Breast epithelium (tissue), 4 donors: ENCODE results near the gene SFXN5. TPM values are rescaled to one million over a fixed set of nuclear protein-coding genes. Genes with fewer than 3 reads are reported as not detected.

Experiments
- DNase-seq, 2 donors: peaks; one replicate each; pipeline ENCODE4 v3.0.0-alpha.2; 2019; ENCODE audit warnings: low spot score in 2 of 2
- H3K27ac ChIP-seq, 2 donors: fragments of 200-600 bp; sonication (generic) in 1 of 2; one replicate each; pipeline ENCODE4 v1.5.1; 2016 to 2019; ENCODE audit warnings: mild to moderate bottlenecking in 1 of 2
- H3K27me3 ChIP-seq, 2 donors: fragments of 200-600 bp; sonication (generic) in 1 of 2; one replicate each; pipeline versions ENCODE4 v1.5.1 to v1.6.0; 2017 to 2019; ENCODE audit warnings: control low read depth in 1 of 2, mild to moderate bottlenecking in 1 of 2
- H3K36me3 ChIP-seq: fragments of 200-600 bp; one replicate; pipeline ENCODE4 v1.5.1; 2019
- H3K4me1 ChIP-seq, 2 donors: fragments of 200-600 bp; sonication (generic); one replicate each; pipeline ENCODE4 v1.5.1; 2016 to 2019; ENCODE audit warnings: control low read depth in 1 of 2
- H3K4me3 ChIP-seq, 3 donors: fragments of 200-600 bp; sonication (generic); 1 replicate in 2 of 3; 2 replicates in 1 of 3; pipeline ENCODE4 v1.5.1; 2016 to 2019; ENCODE audit warnings: mild to moderate bottlenecking in 3 of 3, moderate library complexity in 2 of 3
- H3K9me3 ChIP-seq, 2 donors: fragments of 200-600 bp; sonication (generic) in 1 of 2; one replicate each; pipeline ENCODE4 v1.5.1; 2016 to 2019; ENCODE audit warnings: control low read depth in 1 of 2
- POLR2A ChIP-seq: fragments of 450-650 bp; IDR thresholded peaks from one replicate; pipeline ENCODE4 v1.6.1; 2016; ENCODE audit warnings: antibody characterized with exemption, mild to moderate bottlenecking, moderate library complexity
- POLR2AphosphoS5 ChIP-seq, 3 donors: sonication (generic); formaldehyde crosslinking; IDR thresholded peaks; one replicate each; pipeline ENCODE4 v1.6.1; 2017; ENCODE audit warnings: antibody characterized with exemption in 3 of 3
- intact Hi-C: fragments of 100-400 bp; cut with DNase I; formaldehyde crosslinking; loops from one replicate; pipeline ENCODE4 v1.15.1; 2023; ENCODE audit warnings: low total_unique reads
- total RNA-seq, 3 donors: library from RNA; depleted of rRNA; stranded (reverse); fragments of >200 nt; gene quantifications; one replicate each; pipeline ENCODE4 v1.1.0, GENCODE V29; 2016
- TF ChIP-seq, protein P1 (sequence below), 3 donors: fragments of 450-650 bp; IDR thresholded peaks; one replicate each; pipeline ENCODE4 v1.5.1; 2016 to 2017; ENCODE audit warnings: antibody characterized with exemption in 3 of 3, mild to moderate bottlenecking in 3 of 3, moderate library complexity in 3 of 3

Gene SFXN5
- total RNA-seq, 3 donors from 2014 or later, result 6.7 to 19.6 (median 12.8) TPM

GRCh38 chr2:73109431-73110167, 38.1 kb upstream of the SFXN5 start:
- peak in 1 of 2 donors; percentile 9 for DNase-seq
- H3K9me3 ChIP-seq, result no peaks in the 10 kb centered on the region
- TF ChIP-seq, protein P1, sequence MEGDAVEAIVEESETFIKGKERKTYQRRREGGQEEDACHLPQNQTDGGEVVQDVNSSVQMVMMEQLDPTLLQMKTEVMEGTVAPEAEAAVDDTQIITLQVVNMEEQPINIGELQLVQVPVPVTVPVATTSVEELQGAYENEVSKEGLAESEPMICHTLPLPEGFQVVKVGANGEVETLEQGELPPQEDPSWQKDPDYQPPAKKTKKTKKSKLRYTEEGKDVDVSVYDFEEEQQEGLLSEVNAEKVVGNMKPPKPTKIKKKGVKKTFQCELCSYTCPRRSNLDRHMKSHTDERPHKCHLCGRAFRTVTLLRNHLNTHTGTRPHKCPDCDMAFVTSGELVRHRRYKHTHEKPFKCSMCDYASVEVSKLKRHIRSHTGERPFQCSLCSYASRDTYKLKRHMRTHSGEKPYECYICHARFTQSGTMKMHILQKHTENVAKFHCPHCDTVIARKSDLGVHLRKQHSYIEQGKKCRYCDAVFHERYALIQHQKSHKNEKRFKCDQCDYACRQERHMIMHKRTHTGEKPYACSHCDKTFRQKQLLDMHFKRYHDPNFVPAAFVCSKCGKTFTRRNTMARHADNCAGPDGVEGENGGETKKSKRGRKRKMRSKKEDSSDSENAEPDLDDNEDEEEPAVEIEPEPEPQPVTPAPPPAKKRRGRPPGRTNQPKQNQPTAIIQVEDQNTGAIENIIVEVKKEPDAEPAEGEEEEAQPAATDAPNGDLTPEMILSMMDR (IDR thresholded peaks at IDR 0.05), result no peak
- no peak for TF ChIP-seq POLR2AphosphoS5 (IDR thresholded peaks at IDR 0.05)
- H3K4me1 ChIP-seq, result peaks cover 9 to 12% of the 10 kb centered on the region in 2 donors
- H3K27ac ChIP-seq, result peak overlapping the region; percentile 13 to 30
- no peaks in the 10 kb centered on the region for H3K36me3 ChIP-seq
- H3K4me3 ChIP-seq, result peak overlapping the region in 1 of 3 donors; percentile 100
- intact Hi-C loops, result no loop called here
- no peaks in the 10 kb centered on the region for H3K27me3 ChIP-seq

- Histone ChIP-seq H3K27me3 (no peaks in the 10 kb centered on the region), H3K9me3 (no peaks in the 10 kb centered on the region), H3K27ac (no peak overlapping the region), H3K36me3 (no peaks in the 10 kb centered on the region), H3K4me1 (peaks cover 9 to 12% of the 10 kb centered on the region in 2 donors), H3K4me3 (no peak overlapping the region)
- TF ChIP-seq, protein P1 (IDR thresholded peaks at IDR 0.05), result no peak
- intact Hi-C loops, result no loop called here
- DNase-seq, result peak in 1 of 2 donors; percentile 50
These were observed 35.9 kb upstream of the SFXN5 start for GRCh38 chr2:73107211-73107926.

DNA sequence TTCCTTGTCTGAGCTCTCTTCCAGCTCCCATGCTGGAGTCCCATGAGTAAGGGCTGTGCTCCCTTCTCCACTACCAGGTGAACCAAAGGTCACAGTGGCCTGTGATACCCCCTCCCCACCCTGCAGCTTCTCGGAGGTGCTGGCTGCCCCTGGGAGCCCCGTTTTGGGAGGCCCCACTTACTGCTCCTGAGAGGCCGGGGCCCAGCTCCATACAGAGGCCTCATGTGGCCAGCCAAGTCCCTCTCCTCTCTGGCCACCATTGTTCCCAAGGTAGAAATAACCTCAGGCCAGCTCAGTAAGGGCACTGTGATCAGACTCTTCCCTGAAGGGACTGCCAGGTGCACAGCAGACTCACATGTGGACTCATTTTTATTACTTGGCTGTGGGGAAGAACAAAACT, 35.3 kb upstream of the SFXN5 start:
- intact Hi-C loops, result no loop called here
- Histone ChIP-seq H3K27me3 (no peaks in the 10 kb centered on the region), H3K27ac (no peak overlapping the region), H3K4me1 (peaks cover 9 to 12% of the 10 kb centered on the region in 2 donors), H3K36me3 (no peaks in the 10 kb centered on the region), H3K4me3 (no peak overlapping the region), H3K9me3 (no peaks in the 10 kb centered on the region)
- no peak for TF ChIP-seq POLR2AphosphoS5 (IDR thresholded peaks at IDR 0.05)
- TF ChIP-seq, protein P1 (IDR thresholded peaks at IDR 0.05), result no peak
- TF ChIP-seq POLR2A, result no peak
- peak in 1 of 2 donors; percentile 6 for DNase-seq

GRCh38 chr2:73105511-73105971, 34.0 kb upstream of the SFXN5 start:
- intact Hi-C loops, result no loop called here

More at GRCh38 chr2:73105511-73105971, 34.0 kb upstream of the SFXN5 start:
- DNase-seq, result peak in 1 of 2 donors; percentile 20
- Histone ChIP-seq H3K4me3 (no peak overlapping the region), H3K27me3 (no peaks in the 10 kb centered on the region), H3K27ac (no peak overlapping the region), H3K36me3 (no peaks in the 10 kb centered on the region), H3K4me1 (peaks cover 1 to 9% of the 10 kb centered on the region in 2 donors), H3K9me3 (no peaks in the 10 kb centered on the region)
- TF ChIP-seq, protein P1 (IDR thresholded peaks at IDR 0.05), result no peak
- no peak for TF ChIP-seq POLR2A
